IPS-11a (cell line): Measurements from ENCODE around the gene BBOX1.
"Not testable (repeated sequence)": the region's sequence is repeated elsewhere in the genome, so short reads cannot be mapped to it uniquely, and the experiment has no call there.

ENCODE experiments used
- H3K4me3 ChIP-seq: one replicate; pipeline ENCODE4 v1.5.1; 2013; ENCODE audit warnings: low read depth, low read length, control low read depth

Gene BBOX1

DNA sequence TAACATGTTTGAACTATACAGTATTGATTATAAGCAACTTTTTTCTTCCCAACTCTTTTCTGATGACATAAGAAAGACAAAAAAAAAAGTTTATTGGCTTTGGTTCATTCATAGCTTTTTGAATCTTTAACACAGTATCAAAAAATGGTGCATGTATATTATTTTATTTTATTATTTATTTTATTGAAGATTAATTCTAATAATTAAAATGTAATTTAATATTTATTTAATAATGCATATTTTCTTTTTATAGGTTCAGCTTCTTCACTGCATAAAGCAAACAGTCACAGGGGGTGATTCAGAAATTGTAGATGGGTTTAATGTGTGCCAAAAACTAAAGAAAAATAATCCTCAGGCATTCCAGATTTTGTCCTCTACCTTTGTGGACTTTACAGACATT is 78.8 kb downstream of the BBOX1 start:
- no peak overlapping the region for H3K4me3 ChIP-seq

DNA sequence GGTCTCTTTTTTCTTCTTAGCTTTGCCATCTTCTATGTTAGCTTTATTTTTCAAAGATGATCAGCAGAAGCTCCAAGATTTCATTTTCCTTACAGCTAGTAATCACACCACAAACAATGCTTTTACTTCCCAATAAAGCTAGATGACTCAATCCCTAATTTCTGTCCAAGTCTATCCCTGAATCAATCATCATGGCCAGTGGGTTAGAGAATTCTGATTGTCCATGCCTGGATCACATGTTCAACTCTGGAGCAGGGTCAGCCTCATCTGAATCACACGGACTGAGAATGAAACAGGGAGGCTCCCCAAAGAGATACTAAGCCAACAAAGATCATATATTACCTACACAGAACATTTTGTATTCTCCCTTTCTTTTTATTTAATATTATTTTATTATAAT is 79.6 kb downstream of the BBOX1 start:
- H3K4me3 ChIP-seq, result no peak overlapping the region

DNA sequence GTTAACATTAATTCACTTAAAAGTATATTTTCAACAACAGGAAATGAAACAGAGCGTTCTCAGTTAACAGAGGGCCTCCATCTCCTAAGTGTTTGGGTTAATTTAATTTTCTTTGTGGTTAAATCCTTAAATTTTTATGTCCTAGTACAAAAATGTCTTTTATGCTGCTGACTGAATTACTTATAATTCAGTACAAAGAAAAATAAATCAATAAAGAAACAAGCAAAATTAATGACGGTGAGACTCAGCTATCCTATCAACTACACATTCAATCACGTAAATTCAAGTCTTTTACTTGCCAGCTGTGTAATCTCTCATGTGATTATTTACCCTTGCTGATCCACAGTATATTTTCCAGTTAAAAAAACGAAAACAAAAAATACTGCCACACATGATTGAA is 81.4 kb downstream of the BBOX1 start:
- no peak overlapping the region for H3K4me3 ChIP-seq

DNA sequence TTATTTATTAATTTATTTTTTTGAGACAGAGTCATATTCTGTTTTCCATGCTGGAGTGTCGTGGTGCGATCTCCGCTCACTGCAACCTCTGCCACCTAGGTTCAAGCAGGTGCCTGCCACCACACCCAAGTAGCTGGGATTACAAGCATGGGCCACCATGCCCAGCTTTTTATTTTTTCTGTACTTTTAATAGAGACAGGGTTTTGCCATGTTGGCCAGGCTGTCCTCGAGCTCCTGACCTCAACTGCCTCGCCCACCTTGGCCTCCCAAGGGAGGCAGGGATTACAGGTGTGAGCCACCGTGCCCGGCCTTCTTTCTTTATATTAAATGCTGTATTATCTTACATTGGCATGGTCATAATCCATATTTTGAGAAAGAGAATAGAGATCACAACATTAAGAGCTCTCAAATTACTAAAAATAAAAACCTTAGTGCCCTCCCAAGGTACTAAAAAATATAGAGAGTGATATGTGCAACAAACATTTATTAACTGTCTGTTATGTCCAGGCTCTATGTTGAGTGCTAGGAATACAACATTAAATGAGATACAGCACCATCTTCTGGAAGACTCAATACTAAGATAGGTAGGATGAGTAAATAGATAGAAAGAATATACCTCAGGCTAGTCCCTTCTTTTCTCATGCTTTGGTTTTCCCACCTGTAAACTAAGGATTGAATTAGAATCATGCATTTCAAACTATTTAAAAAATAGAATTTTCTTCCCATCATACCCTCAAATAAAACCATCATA is 84.1 kb downstream of the BBOX1 start:
- no peak overlapping the region for H3K4me3 ChIP-seq

DNA sequence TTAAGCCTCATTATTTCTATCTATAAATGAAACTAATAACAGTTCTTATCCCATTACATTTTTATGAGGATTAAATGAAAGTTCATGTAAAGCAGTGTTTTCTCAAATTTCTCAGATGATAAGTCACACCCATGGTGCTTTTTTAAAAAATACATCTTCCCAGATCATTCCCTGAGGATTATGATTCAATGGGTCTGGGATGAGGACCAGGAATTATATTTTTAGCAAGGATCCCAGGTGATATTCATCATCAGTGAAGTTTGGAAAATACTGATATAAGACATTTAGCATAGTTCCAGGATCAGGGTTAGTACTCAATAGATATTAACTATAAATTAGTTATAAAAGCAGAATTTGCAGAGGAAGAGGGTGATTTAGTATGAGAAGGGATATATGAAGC is 89.1 kb downstream of the BBOX1 start:
- no peak overlapping the region for H3K4me3 ChIP-seq

DNA sequence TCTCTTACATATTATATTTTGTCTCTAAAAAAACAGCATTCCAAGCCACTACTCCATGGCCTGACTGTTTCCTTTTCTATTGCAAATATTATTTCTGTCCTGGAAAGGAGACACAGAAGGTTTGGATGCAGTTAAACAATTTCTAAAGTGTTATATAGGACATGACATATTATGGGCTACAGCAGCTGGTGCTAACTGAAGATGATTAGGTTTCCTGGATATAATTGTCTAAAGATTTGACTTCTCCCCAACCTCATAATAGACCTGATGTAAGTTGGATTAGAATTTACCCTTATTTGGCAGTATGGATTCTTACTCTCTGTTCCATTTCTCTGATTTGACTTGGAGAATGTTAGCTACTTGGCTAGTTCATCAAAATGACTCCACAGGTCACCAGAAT is 90.2 kb downstream of the BBOX1 start:
- no peak overlapping the region for H3K4me3 ChIP-seq

DNA sequence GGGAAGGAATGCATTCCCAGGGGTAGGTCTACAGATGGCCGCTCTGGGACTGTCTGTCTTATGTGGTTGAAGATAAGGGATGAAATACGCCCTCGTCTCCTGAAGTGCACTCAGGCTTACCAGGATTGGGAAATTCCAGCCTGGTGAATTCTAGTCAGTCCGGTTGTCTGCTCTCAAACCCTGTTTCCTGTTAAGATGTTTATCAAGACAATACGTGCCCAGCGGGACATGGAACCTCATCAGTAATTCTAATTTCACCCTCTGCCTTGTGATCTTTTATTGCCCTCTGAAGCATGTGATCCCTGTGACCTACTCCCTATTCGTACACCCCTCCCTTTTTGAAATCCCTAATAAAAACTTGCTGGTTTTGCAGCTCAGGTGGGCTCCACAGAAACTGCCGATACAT is 95.3 kb downstream of the BBOX1 start:
- H3K4me3 ChIP-seq, result not testable (repeated sequence)

DNA sequence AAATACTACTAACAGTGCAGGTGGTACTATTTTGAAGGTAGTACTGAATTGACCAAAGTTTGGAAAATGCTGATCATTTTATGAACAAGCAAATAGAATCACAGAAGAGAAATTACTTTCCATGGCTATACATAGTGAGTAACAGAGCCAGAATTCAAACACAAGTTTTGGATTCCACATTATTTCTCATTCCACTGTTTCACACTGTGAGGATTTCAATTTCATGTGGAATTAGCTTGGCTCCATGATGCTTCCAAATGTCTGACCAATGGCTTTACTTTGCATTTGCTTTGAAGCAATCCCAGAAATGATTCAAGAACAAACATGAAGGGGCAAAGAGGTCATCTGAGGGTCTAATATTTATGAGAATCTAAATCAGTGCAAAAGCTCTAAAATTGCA is 98.1 kb downstream of the BBOX1 start:
- H3K4me3 ChIP-seq, result no peak overlapping the region

DNA sequence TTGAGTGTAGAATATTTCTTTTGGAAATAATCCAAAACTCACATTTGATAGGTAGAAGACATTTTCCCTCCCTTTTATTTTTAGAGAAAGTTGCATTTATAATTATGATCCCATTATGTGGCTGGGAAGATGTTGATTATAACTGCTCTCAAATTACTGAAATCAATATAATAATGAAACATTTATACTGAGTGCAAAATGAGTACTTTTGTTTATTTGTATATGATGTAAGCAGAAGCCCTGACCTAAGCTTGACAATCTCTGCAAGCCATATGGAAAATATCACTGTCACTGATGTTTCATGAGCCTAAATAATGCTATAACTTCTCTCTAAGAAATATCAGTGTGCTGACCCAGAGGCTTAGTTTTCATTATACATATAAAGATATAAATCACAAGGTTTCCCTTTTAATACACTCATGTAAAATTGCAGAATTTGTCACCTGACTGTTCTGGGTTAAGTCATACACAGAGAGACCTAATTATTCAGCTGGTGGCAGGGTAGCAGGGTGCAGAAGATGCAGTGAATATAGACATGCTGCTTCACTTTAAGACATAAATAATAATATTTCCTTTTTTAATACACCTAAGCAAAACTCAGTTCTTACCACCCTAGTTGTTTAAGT is 99.2 kb downstream of the BBOX1 start:
- H3K4me3 ChIP-seq, result no peak overlapping the region

DNA sequence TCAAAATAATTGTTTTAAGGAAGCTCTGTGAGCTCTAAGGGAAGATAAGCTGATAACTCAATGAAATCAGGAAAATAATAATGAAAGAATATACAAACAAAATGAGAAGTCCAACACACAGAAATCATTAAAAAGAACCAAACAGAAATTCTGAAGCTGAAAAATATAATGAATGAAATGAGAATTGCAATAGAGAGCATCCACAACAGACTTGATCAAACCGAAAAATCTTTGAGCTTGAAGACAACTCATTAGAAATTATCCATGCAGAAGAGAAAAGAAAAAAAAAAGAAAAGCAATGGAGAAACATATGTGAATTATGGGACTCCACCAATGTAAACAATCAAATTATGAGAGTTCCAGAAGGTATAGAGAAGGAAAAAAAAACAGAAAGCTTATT is 101.0 kb downstream of the BBOX1 start:
- H3K4me3 ChIP-seq, result no peak overlapping the region

DNA sequence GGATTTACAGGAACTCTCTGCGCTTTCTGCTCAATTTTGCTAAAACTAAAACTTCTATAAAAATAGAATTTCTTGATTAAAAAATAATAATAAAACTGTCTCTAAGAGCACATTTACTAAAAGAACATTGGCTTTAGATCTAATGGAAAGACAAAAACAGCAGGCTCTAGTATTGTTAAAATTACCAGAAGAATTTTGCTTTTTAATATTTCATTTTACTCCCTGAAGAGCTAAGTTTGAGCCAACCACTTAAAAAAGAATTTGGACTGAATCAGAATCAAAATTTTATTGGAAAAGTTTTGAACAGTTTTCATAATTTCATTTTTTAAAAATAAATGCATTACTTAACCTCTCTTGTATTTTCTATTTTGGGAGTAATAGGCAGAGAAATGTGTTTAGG is 107.3 kb downstream of the BBOX1 start:
- no peak overlapping the region for H3K4me3 ChIP-seq

DNA sequence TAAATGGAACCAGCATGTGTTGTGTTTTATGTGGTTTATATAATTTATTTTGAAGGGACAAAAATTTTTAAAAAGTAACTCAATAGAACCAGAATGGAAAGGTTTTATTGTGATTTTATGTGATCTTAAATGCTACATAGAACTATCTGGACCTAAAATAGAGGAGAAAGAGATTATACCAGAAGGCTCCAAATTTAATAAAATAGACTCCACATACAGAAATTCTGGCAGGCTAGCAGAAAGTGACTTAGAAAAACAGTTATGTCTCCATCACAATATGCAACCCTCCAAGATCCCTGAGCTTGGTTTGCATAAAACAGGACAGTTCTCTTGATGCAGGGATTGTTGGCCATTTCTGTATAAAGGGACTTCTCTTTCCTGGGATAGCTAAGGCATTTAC is 107.9 kb downstream of the BBOX1 start:
- H3K4me3 ChIP-seq, result no peak overlapping the region

DNA sequence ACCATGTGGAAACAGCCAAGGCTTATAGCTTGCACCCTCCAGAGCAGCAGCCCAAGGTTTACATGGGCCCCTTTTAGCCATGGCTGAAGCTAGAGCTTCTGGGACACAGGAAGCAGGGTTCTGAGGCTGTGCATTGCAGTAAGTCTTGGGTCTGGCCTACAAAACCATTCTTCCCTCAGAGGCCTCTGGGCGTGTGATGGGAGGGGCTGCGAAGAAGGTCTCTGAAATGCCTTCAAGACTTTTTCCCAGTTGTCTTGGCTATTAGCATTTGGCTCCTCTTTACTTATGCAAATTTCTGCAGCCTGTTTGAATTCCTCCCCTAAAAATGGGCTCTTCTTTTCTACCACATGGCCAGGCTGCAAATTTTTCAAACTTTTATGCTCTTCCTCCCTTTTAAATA is 109.5 kb downstream of the BBOX1 start:
- no peak overlapping the region for H3K4me3 ChIP-seq

DNA sequence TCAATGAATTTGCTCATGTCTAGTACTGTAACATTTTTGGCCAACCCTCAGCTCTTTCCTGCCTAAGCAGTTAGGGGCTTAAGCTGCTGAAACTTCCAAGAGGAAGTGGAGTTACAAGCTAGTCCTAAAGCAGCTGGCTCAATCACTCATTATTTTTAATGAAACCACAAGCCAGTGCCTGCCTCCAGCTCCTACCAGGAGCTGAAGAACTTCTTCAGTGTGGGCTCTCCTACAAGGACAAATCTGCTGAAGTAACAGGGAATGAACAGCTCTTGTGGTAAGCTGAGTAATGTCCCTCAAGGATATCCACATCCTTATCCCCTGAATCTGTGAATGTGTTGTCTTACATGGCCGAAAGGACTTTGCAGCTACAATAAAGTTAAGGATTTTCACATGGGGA is 112.5 kb downstream of the BBOX1 start:
- no peak overlapping the region for H3K4me3 ChIP-seq

DNA sequence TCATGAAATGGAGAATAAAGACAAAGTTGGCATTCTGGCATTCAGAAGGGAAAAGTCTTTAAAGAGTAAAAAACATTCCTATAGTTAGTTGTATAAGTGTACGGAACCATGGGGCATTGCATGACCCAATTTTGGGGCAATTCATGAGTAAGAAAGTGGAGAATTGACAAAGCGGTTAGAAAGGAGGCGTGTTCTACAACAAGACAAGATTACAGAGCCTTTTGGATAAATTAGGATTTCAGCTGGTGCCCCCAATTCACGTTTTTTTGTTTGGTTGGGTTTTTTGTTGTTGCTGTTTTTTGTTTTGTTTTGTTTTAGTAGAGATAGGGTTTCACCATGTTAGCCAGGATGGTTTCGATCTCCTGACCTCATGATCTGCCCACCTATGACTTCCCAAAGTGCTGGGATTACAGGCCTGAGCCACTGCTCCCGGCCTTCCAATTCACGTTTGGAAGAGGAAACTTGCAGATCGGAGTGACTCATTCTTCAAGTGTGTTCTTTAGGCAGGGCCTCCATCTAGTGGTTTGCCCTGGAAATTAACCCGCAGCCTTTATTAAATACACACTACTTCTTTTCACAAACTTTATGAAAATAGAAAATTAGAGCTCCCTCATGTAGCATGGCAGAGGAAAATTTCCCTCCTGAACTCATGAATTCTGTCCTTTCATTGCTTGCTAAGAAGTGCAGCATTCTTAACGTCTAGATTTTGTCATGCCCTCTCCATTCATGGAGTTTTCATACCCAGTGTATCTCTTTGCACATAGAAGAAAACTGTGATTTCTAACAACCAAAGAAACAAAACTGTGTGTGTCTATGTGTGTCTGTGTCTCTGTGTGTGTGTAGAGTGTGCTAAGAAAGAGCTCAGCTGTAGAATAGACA is 118.1 kb downstream of the BBOX1 start:
- no peak overlapping the region for H3K4me3 ChIP-seq

DNA sequence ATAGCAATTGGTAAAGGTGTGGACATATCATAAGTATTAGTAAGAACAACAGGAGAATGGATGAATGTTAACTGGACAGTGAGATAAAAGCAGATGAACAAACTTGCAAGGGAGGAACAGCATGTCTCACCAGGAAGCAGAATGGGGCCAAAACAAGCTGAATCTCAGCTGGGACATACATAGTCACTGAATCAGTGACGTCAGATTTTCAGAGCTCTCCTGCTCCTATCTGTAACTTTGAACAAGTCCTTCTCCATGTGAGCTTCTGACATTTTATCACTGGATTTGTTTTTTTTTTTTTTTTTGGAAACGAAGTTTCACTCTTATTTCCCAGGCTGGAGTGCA is 118.7 kb downstream of the BBOX1 start:
- no peak overlapping the region for H3K4me3 ChIP-seq

DNA sequence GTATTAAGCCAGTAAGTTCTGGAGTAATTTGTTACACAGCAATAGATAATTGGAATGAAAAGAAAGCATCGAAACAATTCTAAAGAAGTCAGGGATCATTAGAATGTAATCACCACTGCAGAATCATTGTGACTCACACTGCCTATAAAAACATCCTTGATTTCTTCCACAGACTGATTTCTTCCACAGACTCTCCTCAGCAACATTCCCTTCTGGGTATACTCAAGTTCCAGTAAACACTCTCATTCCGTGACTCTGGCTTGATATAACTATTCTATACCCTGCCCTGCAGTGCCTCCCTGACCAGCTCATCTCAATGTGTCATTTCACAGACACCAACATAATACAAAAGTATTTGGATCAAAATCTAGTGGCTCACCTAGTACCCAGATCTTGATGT is 120.5 kb downstream of the BBOX1 start:
- H3K4me3 ChIP-seq, result no peak overlapping the region

DNA sequence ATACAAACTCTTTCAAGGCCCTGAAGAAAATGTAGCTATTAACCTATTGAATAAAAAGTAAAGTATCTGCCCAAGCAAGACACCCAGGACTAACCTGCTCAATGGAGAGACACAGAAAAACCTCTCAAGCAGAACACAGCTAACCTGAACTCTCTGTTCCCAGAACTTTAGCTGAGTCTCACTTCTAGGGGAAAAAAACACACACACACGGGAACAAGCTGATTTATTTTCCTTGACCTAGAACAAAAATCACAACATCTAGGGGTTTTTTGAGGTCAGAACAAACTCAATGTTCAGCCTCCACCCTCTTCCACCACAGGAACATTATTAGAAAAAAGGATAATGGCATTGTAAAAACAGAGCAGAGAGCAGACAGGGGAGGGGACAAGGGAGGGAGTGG is 121.6 kb downstream of the BBOX1 start:
- no peak overlapping the region for H3K4me3 ChIP-seq

DNA sequence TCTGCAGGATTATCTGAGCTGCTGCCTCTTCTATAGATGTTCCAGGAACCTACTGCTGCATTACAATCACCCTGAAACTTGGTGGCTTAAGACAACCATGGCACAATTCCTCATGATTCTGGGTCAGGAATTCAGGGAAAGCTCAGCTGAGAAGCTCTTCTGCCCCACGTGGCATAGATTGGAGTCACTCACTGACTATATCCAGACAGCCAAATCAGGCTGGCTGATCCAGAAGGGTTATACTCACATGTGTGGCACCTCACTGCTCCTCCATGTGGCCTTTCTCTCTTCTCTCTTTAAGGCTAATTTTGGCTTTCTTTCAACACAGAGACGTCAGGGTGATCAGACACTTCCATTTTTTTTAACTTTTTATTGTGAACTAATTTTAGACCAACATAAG is 125.5 kb downstream of the BBOX1 start:
- H3K4me3 ChIP-seq, result no peak overlapping the region

DNA sequence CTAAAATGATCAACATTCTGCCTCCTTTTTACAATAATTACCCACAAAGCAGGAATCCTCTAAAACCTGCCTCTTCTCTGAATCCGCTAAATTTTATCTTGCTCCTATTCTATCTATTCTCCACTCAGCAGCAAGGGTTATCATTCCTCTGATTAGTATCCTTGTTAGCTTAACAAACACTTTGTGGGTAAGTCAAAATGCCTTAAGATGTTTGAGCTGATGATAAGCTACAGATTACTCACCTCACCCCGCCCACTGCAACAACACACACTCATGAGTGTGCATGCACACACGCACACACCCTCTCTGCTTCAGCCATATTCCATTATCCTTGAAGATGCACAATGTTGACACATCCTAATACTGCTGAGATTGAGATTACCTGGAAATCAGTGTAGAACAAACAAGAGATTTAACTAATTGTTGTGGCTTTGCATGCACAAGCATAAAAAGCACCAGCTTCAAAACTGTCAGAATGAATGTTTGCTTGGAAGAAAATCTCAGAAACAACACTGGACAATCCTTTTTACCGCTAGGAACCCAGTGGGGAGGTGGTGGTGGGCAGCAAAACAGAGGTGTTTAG is 130.9 kb downstream of the BBOX1 start:
- H3K4me3 ChIP-seq, result no peak overlapping the region

DNA sequence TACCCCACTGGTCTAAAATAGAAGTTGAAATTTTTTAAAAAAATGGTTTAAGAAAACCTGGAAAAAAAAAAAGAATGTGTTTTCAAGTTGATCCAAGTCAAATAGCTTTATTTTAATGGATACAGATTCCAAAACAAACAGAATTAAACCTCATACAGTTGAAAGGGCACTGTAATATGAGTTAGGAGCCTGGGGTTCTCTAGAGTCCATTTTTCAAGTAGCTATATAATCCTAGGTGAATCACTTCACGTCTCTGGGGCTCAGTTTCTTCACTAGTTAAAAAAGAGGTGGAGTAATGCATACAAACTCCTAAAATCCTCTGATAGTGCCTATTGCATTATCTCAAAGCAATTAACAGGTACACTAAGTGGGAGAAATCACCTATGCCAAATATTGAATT is 132.9 kb downstream of the BBOX1 start:
- H3K4me3 ChIP-seq, result no peak overlapping the region

DNA sequence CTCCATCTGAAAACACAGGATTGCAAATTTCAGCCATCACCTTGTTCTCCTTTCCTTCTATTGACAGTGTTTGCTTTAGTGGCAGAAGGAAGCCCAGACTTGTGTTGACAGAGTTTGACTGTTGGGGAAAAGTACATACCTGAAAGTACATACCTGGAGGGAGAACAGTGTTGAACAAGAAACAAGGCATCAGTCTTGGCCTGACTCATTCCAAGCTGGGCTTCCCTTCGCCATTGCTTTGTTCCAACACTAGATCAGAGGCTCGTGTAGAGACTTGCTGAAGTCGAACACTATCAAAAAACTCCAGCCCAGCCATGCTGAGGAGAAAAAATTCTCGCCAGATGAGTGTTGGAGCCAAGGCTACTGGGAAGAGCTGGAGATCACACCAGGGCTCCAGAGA is 133.4 kb downstream of the BBOX1 start:
- no peak overlapping the region for H3K4me3 ChIP-seq
